ENCODE results near the gene TUBB6. TPM values are rescaled to one million over a fixed set of nuclear protein-coding genes. Genes with fewer than 3 reads are reported as not detected.

TUBB6 gene
- polyA plus RNA-seq, 1 donor from 2014 or later: 3.8 TPM

DNA sequence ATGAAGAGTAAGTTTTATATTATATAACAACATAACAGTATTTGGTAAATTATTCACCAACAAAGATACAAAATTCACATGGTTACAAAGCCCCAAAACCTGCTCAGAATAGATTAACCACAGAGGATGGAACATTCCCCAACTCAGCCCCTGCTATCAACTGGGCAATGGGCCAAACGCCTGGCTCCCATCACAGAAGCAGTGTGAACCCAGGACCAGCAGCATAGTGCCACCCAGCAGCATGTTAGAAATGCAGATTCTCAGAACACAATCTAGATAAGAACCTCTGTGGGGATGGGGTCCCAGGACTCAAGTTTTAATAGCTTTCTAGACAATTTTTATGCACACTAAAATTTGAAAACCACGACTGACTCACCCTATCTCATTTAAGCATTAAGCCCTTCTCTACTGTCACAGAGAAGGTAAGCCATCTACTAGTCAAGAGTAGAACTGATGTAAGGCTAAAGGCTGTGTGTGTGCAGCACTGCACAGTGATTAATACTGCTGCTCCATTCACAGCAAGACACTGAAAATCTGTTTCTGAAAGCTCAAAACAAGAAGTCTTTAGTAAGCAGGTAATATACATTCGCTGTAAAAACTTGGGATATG lies 53.8 kb downstream of the TUBB6 start:
- no peaks in the 10 kb centered on the region for H3F3A ChIP-seq (ENCODE audit: insufficient read depth, low read length, poor library complexity, severe bottlenecking)
- no peak overlapping the region for H2AFZ ChIP-seq (ENCODE audit: low read depth, low read length)
- H3K36me3 ChIP-seq (ENCODE audit: insufficient read depth, low read length): peaks cover 6% of the 10 kb centered on the region
- no peaks in the 10 kb centered on the region for H3K9me3 ChIP-seq (ENCODE audit: low read length)
- H4K20me1 ChIP-seq (ENCODE audit: insufficient read depth): no peaks in the 10 kb centered on the region
- no peaks in the 10 kb centered on the region for H3K27me3 ChIP-seq (ENCODE audit: insufficient read depth, low read depth, low read length)
- H3K9me2 ChIP-seq (ENCODE audit: insufficient read depth, low read length): no peaks in the 10 kb centered on the region
- no peaks in the 10 kb centered on the region for H3K79me2 ChIP-seq (replicated peaks; ENCODE audit: insufficient read depth, low read length)
- H3K4me2 ChIP-seq (ENCODE audit: low read length): no peak overlapping the region
- no peak overlapping the region for H3K4me3 ChIP-seq (ENCODE audit: low read length)
- TF ChIP-seq, protein P1, sequence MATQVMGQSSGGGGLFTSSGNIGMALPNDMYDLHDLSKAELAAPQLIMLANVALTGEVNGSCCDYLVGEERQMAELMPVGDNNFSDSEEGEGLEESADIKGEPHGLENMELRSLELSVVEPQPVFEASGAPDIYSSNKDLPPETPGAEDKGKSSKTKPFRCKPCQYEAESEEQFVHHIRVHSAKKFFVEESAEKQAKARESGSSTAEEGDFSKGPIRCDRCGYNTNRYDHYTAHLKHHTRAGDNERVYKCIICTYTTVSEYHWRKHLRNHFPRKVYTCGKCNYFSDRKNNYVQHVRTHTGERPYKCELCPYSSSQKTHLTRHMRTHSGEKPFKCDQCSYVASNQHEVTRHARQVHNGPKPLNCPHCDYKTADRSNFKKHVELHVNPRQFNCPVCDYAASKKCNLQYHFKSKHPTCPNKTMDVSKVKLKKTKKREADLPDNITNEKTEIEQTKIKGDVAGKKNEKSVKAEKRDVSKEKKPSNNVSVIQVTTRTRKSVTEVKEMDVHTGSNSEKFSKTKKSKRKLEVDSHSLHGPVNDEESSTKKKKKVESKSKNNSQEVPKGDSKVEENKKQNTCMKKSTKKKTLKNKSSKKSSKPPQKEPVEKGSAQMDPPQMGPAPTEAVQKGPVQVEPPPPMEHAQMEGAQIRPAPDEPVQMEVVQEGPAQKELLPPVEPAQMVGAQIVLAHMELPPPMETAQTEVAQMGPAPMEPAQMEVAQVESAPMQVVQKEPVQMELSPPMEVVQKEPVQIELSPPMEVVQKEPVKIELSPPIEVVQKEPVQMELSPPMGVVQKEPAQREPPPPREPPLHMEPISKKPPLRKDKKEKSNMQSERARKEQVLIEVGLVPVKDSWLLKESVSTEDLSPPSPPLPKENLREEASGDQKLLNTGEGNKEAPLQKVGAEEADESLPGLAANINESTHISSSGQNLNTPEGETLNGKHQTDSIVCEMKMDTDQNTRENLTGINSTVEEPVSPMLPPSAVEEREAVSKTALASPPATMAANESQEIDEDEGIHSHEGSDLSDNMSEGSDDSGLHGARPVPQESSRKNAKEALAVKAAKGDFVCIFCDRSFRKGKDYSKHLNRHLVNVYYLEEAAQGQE (IDR thresholded peaks at IDR 0.05; ENCODE audit: borderline replicate concordance): no peak
- TF ChIP-seq RAD21 (conservative IDR thresholded peaks at IDR 0.05) (no peak), EZH2 (IDR thresholded peaks at IDR 0.05; ENCODE audit: borderline replicate concordance, insufficient read depth, low read length, poor library complexity, severe bottlenecking) (no peak), SMC3 (conservative IDR thresholded peaks at IDR 0.05; ENCODE audit: poor library complexity) (no peak), TAF1 (IDR thresholded peaks at IDR 0.05; ENCODE audit: low read depth) (no peak), MXI1 (conservative IDR thresholded peaks at IDR 0.05; ENCODE audit: poor library complexity, severe bottlenecking) (no peak), EP300 (conservative IDR thresholded peaks at IDR 0.05; ENCODE audit: poor library complexity, severe bottlenecking) (no peak), POLR2AphosphoS5 (IDR thresholded peaks at IDR 0.05) (no peak), CTCF (IDR thresholded peaks at IDR 0.05; ENCODE audit: poor library complexity, severe bottlenecking) (no peak)
- no peak overlapping the region for H3K9ac ChIP-seq (ENCODE audit: low read length)
- no peak overlapping the region for H3K27ac ChIP-seq (ENCODE audit: low read length)

DNA sequence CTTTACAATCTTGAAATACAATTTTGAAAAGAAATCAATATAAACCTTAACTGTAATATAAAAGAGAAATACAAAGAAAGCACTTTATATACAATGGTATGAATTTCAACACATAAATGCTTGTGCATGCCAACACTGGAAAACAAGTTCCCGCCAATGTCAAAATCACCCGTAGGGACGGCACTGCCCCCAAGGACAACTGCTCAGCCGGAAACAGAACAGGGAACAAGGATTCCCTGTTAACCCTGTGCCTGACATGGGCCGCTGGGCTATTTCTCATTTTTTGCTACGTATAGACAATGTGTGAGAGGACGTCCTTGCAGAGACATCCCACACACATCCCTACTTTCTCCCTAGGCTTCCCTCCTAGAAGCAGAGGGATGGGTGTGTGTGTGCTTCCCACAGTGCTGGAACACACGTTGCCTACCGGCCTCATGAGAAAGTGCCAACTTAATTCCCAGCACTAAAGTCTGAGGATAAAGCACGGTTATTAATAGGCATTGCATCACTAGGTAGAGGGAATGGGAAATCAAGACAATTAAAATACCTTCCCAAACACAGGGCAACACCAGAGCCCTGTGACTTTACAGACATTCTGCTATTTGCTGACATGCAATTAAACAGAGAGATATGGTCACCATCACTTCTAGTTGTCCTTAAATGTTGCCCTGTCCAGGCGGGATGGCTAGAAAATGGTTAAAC lies 54.6 kb downstream of the TUBB6 start:
- Histone ChIP-seq H3K4me3 (ENCODE audit: low read length) (no peak overlapping the region), H3K9me2 (ENCODE audit: insufficient read depth, low read length) (no peaks in the 10 kb centered on the region), H3K4me2 (ENCODE audit: low read length) (no peak overlapping the region), H2AFZ (ENCODE audit: low read depth, low read length) (no peak overlapping the region), H4K20me1 (ENCODE audit: insufficient read depth) (no peaks in the 10 kb centered on the region), H3F3A (ENCODE audit: insufficient read depth, low read length, poor library complexity, severe bottlenecking) (no peaks in the 10 kb centered on the region), H3K79me2 (replicated peaks; ENCODE audit: insufficient read depth, low read length) (no peaks in the 10 kb centered on the region), H3K9me3 (ENCODE audit: low read length) (no peaks in the 10 kb centered on the region), H3K27me3 (ENCODE audit: insufficient read depth, low read depth, low read length) (no peaks in the 10 kb centered on the region), H3K9ac (ENCODE audit: low read length) (no peak overlapping the region), H3K36me3 (ENCODE audit: insufficient read depth, low read length) (peaks cover 6% of the 10 kb centered on the region), H3K27ac (ENCODE audit: low read length) (no peak overlapping the region)
- TF ChIP-seq RAD21 (conservative IDR thresholded peaks at IDR 0.05) (no peak), SMC3 (conservative IDR thresholded peaks at IDR 0.05; ENCODE audit: poor library complexity) (no peak)
- TF ChIP-seq, protein P1 (IDR thresholded peaks at IDR 0.05; ENCODE audit: borderline replicate concordance): no peak

Measured in neural cell (in vitro differentiated cells).